ENCODE measurements around the gene IHH.

IHH gene

DNA sequence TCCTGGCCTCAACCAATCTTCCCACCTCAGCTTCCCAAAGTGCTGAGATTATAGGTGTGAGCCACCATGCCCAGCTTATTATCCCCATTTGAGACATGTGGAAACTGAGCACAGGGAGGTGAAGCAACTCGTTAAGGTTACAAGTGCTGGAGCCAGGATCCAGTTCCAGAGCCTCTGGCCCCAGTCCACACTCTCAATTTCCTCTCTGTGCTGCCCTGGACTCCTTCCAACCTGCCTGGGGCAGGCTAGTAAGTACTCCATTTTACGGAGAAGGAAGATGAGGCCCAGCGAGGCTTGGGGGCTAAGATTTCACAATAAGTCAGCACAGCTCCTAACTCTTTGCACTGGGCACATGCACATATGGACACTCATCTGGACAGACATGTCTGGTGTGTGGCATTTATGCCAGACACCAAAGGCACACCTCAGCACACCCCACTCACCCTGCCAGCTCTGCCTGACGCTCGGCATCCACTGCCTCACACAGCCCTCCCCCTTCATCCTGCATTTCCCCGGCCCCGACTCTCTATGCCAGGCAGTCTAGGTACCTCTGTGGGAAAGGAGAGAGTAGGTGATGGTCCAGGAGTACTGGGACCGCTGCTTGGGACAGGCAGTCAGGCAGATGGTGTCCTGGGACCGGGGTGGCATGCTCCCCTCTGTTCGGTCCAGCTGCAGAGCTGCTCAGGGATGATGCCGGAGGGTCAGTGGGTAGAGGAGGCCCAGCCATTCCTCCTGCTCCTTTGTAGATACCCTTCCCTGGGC is 39.9 kb downstream of the IHH start:
- DNase-seq (ENCODE audit: low read depth in 3 of 3) = no peak

- no peak for DNase-seq (ENCODE audit: low read depth in 3 of 3)
Observed at GRCh38 chr2:219019436-219019835, 41.3 kb downstream of the IHH start.

DNA sequence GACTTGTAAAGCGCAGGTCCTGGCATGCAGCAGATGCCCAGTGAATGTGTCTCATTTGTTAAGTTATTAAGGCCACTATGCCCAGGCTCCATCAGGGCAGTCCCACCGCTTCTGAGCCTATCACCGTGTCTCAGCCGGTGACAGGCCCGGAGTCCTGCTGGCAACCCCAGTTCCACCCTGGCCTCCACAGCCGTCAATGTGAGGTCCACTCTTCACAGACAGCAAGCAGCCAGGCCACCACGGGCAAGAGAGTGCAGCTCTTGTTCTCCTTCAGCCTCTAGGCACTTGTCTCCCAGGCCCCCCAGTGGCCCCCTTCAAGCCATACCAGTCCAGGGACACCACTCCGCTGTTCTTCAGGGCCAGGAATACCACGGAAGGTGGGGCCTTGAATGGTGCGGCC is 42.0 kb downstream of the IHH start:
- DNase-seq (ENCODE audit: low read depth in 3 of 3) = no peak

DNA sequence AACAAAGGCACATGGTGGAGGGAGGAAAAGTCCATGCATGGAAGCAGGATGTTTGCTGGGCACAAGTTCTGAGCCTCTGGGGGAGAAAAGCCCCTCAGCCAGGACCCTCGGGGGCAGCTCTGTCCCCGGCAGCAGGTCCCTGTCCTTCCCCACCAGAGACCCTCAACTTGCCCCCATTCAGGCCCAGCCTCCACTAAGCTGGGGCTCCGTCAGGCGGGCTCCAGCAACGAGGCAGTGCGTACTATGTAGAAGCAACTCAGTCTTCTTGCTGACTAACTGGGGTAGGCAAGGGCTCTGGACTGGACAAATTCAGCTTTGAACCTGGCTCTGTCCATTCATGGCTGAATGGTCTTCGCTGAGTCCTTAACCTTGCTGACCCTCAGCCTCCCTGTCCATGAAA is 42.4 kb downstream of the IHH start:
- no peak for DNase-seq (ENCODE audit: low read depth in 3 of 3)

DNA sequence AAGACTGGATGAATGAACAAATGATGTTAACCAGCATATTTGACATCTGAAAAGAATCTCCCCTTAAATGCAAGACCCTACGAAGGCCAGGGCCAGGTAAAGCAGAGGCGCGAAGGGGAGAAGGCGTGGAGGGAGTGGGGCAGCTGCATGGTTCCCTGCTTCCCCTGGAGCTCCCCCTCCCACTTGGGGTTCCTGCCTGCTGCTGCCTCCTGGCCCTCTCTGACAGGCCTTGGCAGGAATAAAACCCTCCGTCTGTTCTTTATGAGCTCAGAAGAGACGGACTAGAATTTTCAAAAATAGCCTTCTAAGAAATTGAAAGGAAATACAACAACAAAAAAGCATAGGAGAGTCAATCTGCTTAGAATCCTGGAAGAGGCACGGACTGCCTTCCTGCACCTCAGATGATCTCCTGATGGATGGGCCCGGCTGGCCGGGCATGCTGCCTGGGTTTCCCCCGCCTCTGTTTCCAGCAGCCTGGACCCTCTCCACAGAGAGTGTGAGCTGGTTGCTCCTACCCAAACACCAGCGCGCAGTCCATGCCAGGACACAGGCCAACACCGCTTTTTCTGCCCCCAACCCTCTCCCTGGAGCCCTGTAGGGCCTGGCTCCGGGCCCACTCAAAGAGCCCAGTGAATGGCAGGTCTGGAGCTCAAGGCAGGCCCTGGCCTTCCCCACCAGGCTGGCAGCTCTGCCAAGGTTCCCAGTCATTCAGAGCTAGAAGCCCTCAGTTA is 43.4 kb downstream of the IHH start:
- DNase-seq (ENCODE audit: low read depth in 3 of 3) = no peak

DNA sequence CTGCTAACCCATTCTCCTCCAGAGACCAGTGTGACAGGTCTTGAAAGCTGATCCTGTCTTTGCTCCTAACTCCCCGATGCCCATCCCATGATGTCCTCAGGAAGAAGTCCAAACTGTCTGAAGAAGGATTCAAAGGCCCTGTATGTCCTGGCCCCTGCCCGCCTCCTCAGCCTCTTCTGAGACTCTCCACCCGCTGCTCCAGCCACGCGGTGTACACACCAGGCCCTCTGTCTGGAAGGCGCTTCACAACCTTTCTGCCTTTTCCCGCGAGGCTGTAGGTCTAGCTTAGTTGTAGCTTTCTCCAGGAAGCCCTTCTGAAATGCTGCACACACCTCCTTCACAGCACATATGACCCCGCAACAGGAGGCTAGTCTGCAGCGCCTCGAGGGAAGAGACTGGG is 44.0 kb downstream of the IHH start:
- DNase-seq (ENCODE audit: low read depth in 3 of 3) = no peak

- no peak for DNase-seq (ENCODE audit: low read depth in 3 of 3)
Observed at GRCh38 chr2:219010873-219011272, 49.8 kb downstream of the IHH start.

DNA sequence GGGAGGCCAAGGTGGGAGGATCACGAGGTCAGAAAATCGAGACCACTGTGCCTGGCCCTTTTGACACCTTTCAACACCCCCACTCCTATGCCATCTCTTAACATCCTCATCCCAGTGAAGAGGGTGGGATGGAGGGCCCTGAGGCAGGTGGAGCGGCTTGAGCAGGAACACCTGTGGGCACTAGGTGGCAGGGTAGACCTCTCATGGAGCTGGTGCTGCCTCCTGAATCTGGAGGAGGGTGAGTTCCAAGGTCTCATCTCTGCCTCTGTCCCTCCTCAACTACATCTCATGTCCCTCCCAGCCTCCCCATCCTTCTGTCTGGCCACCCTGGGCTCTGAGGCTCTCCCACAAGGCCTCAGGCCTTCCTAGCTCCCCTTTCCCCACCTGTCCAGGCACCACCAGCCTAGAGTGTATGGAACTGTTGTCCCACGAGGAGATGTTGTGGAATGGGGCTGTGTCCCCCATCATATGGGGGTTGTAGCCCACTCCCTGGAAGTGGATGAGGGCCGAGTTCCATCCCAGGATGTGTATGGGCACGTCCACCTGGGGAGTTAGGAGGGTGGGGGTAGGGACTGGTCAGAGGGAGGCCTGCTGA is 50.5 kb downstream of the IHH start:
- DNase-seq (ENCODE audit: low read depth in 3 of 3) = no peak

DNA sequence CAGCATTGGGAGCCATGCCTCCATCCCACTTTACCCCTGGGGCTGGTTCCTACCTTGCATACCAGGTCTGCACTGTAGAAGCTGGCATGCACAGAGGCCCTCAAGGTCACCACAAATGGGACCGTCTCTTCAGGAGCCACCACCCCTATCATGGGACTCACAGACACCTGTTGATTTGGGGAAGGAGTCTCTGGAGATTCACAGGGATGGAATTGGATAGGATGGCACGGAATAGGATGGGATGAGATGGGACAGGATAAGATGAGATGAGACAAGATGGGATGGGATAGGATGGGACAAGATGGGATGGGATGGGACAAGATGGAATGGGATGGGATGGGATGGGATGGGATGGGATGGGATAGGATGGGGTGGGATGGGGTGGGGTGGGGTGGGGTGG is 51.4 kb downstream of the IHH start:
- DNase-seq (ENCODE audit: low read depth in 3 of 3) = no peak

All from stimulated activated CD4-positive, alpha-beta T cell treated with anti-CD3 and anti-CD28 coated beads, TNF-alpha, amount 100 ng/mL, for 4 hours (primary cell).